ENCODE results near the gene BANF2. TPM values are rescaled to one million over a fixed set of nuclear protein-coding genes. Genes with fewer than 3 reads are reported as not detected.

The BANF2 gene
- total RNA-seq, 2 donors from 2014 or later: 1.9 TPM; not detected in 1

DNA sequence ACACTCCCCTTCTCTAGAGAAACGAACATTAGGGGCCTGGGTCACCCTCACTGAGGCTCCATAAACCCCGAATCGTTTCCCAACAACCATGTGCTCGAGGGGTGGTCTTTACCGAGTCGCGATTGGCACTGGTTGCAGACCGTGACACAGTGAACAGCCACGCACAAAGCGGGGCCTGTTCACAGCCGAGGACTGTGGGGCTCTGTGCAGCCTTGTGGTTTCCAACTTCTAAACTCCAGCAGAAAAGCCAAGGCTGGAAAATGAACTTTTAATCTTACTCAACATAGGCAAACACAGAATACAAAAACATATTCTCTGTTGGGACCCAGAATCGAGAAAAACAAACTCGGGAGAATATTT, 36.7 kb upstream of the BANF2 start:
- no peak for TF ChIP-seq POLR2AphosphoS5 (IDR thresholded peaks at IDR 0.05)
- no peak for TF ChIP-seq CTCF (IDR thresholded peaks at IDR 0.05)
- no peak for TF ChIP-seq POLR2A (IDR thresholded peaks at IDR 0.05)
- Histone ChIP-seq H3K4me3 (no peak overlapping the region), H3K27me3 (replicated peaks; ENCODE audit: insufficient read depth) (no peaks in the 10 kb centered on the region), H3K4me1 (replicated peaks) (no peaks in the 10 kb centered on the region), H3K27ac (no peak overlapping the region), H3K36me3 (no peaks in the 10 kb centered on the region), H3K9me3 (no peaks in the 10 kb centered on the region)
- 92% methylated on average over 13 of the region's 13 CpGs for WGBS
- DNase-seq (ENCODE audit: low spot score): no peak
- intact Hi-C loops (cut with DNase I): no loop called here

DNA sequence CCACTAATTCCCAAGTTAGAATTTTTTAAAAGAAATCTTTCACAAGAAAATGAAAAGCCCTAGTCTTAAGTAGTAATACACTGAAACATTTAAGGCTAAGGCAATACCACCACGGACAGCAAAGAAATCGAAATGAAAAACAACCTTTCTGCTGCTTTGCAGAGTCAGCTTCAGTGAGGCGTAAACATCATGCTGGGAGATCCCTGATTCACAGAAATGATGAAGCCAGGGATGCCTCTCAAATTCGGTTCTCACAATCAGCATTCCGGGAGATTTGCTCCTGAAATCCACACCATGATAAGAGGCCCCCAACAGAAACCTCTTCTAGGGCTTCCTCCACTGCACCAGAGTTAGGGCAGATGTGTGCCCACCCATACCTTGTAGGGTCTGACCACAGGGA, 36.3 kb upstream of the BANF2 start:
- H3K4me3 ChIP-seq: no peak overlapping the region
- intact Hi-C loops (cut with DNase I): no loop called here
- no peaks in the 10 kb centered on the region for H3K9me3 ChIP-seq
- H3K27me3 ChIP-seq (replicated peaks; ENCODE audit: insufficient read depth): no peaks in the 10 kb centered on the region
- no peak for DNase-seq (ENCODE audit: low spot score)
- H3K27ac ChIP-seq: no peak overlapping the region
- no peak for TF ChIP-seq POLR2AphosphoS5 (IDR thresholded peaks at IDR 0.05)
- no peak for TF ChIP-seq CTCF (IDR thresholded peaks at IDR 0.05)
- TF ChIP-seq POLR2A (IDR thresholded peaks at IDR 0.05): no peak
- WGBS: 65% methylated on average over 5 of the region's 5 CpGs
- H3K36me3 ChIP-seq: no peaks in the 10 kb centered on the region
- no peaks in the 10 kb centered on the region for H3K4me1 ChIP-seq (replicated peaks)

GRCh38 chr20:17664025-17664633, 35.6 kb upstream of the BANF2 start:
- intact Hi-C loops (cut with DNase I): no loop called here

DNA sequence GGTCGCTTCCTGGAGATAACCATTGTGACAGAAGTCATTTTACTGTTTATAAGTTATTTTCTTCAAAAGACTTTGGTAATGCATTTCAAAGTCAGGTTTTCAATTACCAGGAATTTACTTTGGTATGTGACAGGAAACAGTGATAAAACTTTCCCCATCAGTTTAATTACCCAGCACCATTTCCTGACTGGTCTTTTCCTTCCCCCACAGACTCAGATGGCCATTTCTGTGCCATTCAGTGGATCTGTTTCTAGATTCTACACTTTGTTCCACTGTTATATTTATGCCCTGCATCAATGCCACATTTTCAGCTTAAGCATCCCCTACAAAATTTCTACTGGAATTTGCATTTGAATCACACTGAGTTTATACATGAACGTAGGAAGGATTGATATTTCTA, 34.0 kb upstream of the BANF2 start:
- TF ChIP-seq CTCF (IDR thresholded peaks at IDR 0.05) (no peak), POLR2A (IDR thresholded peaks at IDR 0.05) (no peak), POLR2AphosphoS5 (IDR thresholded peaks at IDR 0.05) (no peak)
- no peaks in the 10 kb centered on the region for H3K4me1 ChIP-seq (replicated peaks)
- H3K27ac ChIP-seq: no peak overlapping the region
- H3K27me3 ChIP-seq (replicated peaks; ENCODE audit: insufficient read depth): no peaks in the 10 kb centered on the region
- intact Hi-C loops (cut with DNase I): no loop called here
- WGBS: 75% methylated on average over 2 of the region's 2 CpGs
- H3K9me3 ChIP-seq: no peaks in the 10 kb centered on the region
- H3K4me3 ChIP-seq: no peak overlapping the region
- no peak for DNase-seq (ENCODE audit: low spot score)
- no peaks in the 10 kb centered on the region for H3K36me3 ChIP-seq

More at GRCh38 chr20:17664025-17664633, 35.6 kb upstream of the BANF2 start:
- Histone ChIP-seq H3K27ac (no peak overlapping the region), H3K36me3 (no peaks in the 10 kb centered on the region), H3K4me3 (no peak overlapping the region), H3K9me3 (no peaks in the 10 kb centered on the region), H3K4me1 (replicated peaks) (no peaks in the 10 kb centered on the region), H3K27me3 (replicated peaks; ENCODE audit: insufficient read depth) (no peaks in the 10 kb centered on the region)
- TF ChIP-seq POLR2A (IDR thresholded peaks at IDR 0.05) (no peak), CTCF (IDR thresholded peaks at IDR 0.05) (no peak), POLR2AphosphoS5 (IDR thresholded peaks at IDR 0.05) (no peak)
- no peak for DNase-seq (ENCODE audit: low spot score)
- WGBS: 79% methylated on average over 11 of the region's 11 CpGs

DNA sequence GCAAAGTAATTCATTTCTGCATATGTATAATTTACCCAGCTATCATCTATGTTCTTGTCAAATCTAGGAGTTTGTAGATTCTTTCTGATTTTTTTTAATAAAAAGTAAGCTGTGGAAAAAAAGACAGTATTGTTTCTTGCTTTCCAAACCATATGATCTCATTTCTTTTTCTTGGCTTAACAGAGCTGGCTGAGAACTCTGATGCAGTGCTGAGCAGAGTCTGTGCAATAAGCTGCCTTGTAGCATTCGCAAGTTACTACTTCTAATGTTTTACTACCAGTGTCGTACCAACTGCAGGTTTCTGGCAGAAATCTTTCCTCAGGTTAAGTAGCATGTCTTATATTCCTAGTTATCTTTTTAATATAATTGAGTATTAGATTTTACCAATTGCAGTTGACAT, 33.3 kb upstream of the BANF2 start:
- Histone ChIP-seq H3K27ac (no peak overlapping the region), H3K27me3 (replicated peaks; ENCODE audit: insufficient read depth) (no peaks in the 10 kb centered on the region), H3K36me3 (no peaks in the 10 kb centered on the region), H3K4me1 (replicated peaks) (no peaks in the 10 kb centered on the region), H3K9me3 (no peaks in the 10 kb centered on the region), H3K4me3 (no peak overlapping the region)
- WGBS: 53% methylated on average over 2 of the region's 2 CpGs
- TF ChIP-seq CTCF (IDR thresholded peaks at IDR 0.05) (no peak), POLR2AphosphoS5 (IDR thresholded peaks at IDR 0.05) (no peak), POLR2A (IDR thresholded peaks at IDR 0.05) (no peak)
- intact Hi-C loops (cut with DNase I): no loop called here
- DNase-seq (ENCODE audit: low spot score): no peak

Measured in prostate gland (tissue), 2 donors.